Gastroesophageal sphincter (tissue), 3 donors: ENCODE results near the gene TENT4A.

ENCODE experiments used
- CTCF ChIP-seq, 4 experiments: fragments of 200-600 bp in 2 of 4; fragments of 450-650 bp in 2 of 4; sonication (generic) in 1 of 4; IDR thresholded peaks; one replicate each; pipeline ENCODE4 v1.5.1; 2017 to 2019; ENCODE audit warnings: antibody characterized with exemption in 4 of 4, mild to moderate bottlenecking in 2 of 4, moderate library complexity in 2 of 4
- POLR2A ChIP-seq, 2 donors: fragments of 450-650 bp; IDR thresholded peaks; one replicate each; pipeline ENCODE4 v1.6.1; 2017; ENCODE audit warnings: antibody characterized with exemption in 2 of 2, mild to moderate bottlenecking in 2 of 2, moderate library complexity in 1 of 2

DNA sequence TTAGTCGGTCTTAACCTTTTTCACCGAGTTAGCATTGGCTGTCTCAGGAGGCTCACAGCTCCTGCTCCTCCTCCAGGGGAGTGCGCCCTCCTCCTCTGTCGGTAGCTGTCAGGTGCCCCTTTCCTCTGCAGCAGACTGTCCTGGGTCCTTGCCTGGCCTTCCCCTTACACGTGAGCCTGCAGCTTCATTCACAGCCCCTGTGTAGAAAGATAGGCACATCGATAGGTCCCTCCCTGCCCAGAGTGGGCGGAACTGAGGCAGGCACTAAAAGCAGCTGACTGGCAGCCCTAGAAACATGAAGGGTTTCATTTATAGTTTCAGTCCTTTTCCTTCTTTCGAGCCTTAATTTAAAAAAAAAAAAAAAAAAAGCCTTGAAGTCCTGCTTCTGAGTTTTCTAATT lies 17.2 kb downstream of the TENT4A start:
- TF ChIP-seq POLR2A (IDR thresholded peaks at IDR 0.05) (no peak), CTCF (IDR thresholded peaks at IDR 0.05) (no peak)
